GM18508 (cell line): ENCODE measurements around the gene SLC41A3.

Experiments used
- ATAC-seq: cut with Tn5 transposase; IDR thresholded peaks from one replicate; pipeline ENCODE4 v1.9.1; 2021; ENCODE audit warnings: moderate number of reproducible peaks; ENCODE audit not compliant: insufficient read depth, unreplicated experiment

Gene SLC41A3

GRCh38 chr3:126033051-126033745, 50.7 kb downstream of the SLC41A3 start:
- no peak for ATAC-seq

- no peak for ATAC-seq
Observed at GRCh38 chr3:126031981-126032471, 51.9 kb downstream of the SLC41A3 start.

GRCh38 chr3:126030455-126030854, 53.5 kb downstream of the SLC41A3 start:
- no peak for ATAC-seq

GRCh38 chr3:126029241-126029640, 54.7 kb downstream of the SLC41A3 start:
- no peak for ATAC-seq

GRCh38 chr3:126028096-126028495, 55.8 kb downstream of the SLC41A3 start:
- no peak for ATAC-seq

- ATAC-seq: no peak
Observed at GRCh38 chr3:126026761-126027160, 57.2 kb downstream of the SLC41A3 start.

GRCh38 chr3:126026277-126026751, 57.6 kb downstream of the SLC41A3 start:
- no peak for ATAC-seq

- ATAC-seq: no peak
Observed at GRCh38 chr3:126025862-126026261, 58.1 kb downstream of the SLC41A3 start.

- no peak for ATAC-seq
Observed at GRCh38 chr3:126025116-126025729, 58.7 kb downstream of the SLC41A3 start.

GRCh38 chr3:126024049-126024854, 59.7 kb downstream of the SLC41A3 start:
- no peak for ATAC-seq

GRCh38 chr3:126023390-126023789, 60.5 kb downstream of the SLC41A3 start:
- no peak for ATAC-seq

GRCh38 chr3:126022741-126023359, 61.1 kb downstream of the SLC41A3 start:
- no peak for ATAC-seq

- ATAC-seq: no peak
Observed at GRCh38 chr3:126021702-126022101, 62.2 kb downstream of the SLC41A3 start.

- no peak for ATAC-seq
Observed at GRCh38 chr3:126021224-126021623, 62.7 kb downstream of the SLC41A3 start.

- ATAC-seq: no peak
Observed at GRCh38 chr3:126019683-126020082, 64.2 kb downstream of the SLC41A3 start.

- no peak for ATAC-seq
Observed at GRCh38 chr3:126018995-126019394, 64.9 kb downstream of the SLC41A3 start.

- ATAC-seq: no peak
Observed at GRCh38 chr3:126018545-126018944, 65.4 kb downstream of the SLC41A3 start.

- no peak for ATAC-seq
Observed at GRCh38 chr3:126017362-126017761, 66.6 kb downstream of the SLC41A3 start.

- ATAC-seq: no peak
Observed at GRCh38 chr3:126016616-126017015, 67.3 kb downstream of the SLC41A3 start.

- ATAC-seq: no peak
Observed at GRCh38 chr3:126015075-126015474, 68.8 kb downstream of the SLC41A3 start.

GRCh38 chr3:126014252-126014651, 69.7 kb downstream of the SLC41A3 start:
- no peak for ATAC-seq
